Naive thymus-derived CD4-positive, alpha-beta T cell (primary cell): Measurements from ENCODE around the gene SLC2A1. TPM values are rescaled to one million over a fixed set of nuclear protein-coding genes. Genes with fewer than 3 reads are reported as not detected.
A peak's percentile ranks its signal among the peaks of the same experiment; 100 is the strongest.

Experiments
- ATAC-seq: fragments of 150-1000 bp; cut with Tn5 transposase; 2 replicates; pipeline ENCODE4 v1.10.0; 2021; ENCODE audit warnings: mild to moderate bottlenecking, moderate library complexity
- CTCF ChIA-PET: fragments of 350-600 bp; sonication (Branson Sonifier 250); formaldehyde crosslinking; loops from one replicate; lab custom pipeline; 2021; ENCODE audit warnings: antibody characterized with exemption; lab: Charles Lee
- POLR2A ChIA-PET: fragments of 350-600 bp; sonication (Branson Sonifier 250); formaldehyde crosslinking; loops from one replicate; lab custom pipeline; 2021; ENCODE audit warnings: antibody characterized with exemption, inconsistent platforms; lab: Charles Lee
- DNase-seq, 9 donors: peaks; one replicate each; pipeline versions ENCODE4 v3.0.0 to v3.0.0-alpha.2; 2020 to 2022; ENCODE audit warnings: mixed read lengths in 1 of 9
- H3K27ac ChIP-seq: one replicate; pipeline ENCODE4 v1.7.0; 2013; ENCODE audit warnings: mild to moderate bottlenecking, low read depth, low read length, moderate library complexity
- H3K27me3 ChIP-seq, 2 donors: one replicate each; pipeline ENCODE4 v1.7.0; 2013; ENCODE audit warnings: low read length in 2 of 2, mild to moderate bottlenecking in 2 of 2, moderate library complexity in 2 of 2; ENCODE audit not compliant: control insufficient read depth in 2 of 2, insufficient read depth in 2 of 2
- H3K36me3 ChIP-seq, 3 experiments: 1 replicate in 2 of 3; 2 replicates in 1 of 3; pipeline ENCODE4 v1.7.0; 2013; ENCODE audit warnings: low read length in 3 of 3, mild to moderate bottlenecking in 3 of 3, moderate library complexity in 1 of 3; ENCODE audit not compliant: insufficient read depth in 3 of 3, control insufficient read depth in 2 of 3
- H3K4me1 ChIP-seq, 2 donors: one replicate each; pipeline ENCODE4 v1.7.0; 2013; ENCODE audit warnings: low read length in 2 of 2, mild to moderate bottlenecking in 2 of 2, moderate library complexity in 1 of 2; ENCODE audit not compliant: control insufficient read depth in 2 of 2, insufficient read depth in 2 of 2
- H3K4me3 ChIP-seq: 2 replicates; pipeline ENCODE4 v1.7.0; 2013; ENCODE audit warnings: mild to moderate bottlenecking, low read length
- H3K9me3 ChIP-seq, 3 experiments: 1 replicate in 2 of 3; 2 replicates in 1 of 3; pipeline ENCODE4 v1.7.0; 2013; ENCODE audit warnings: low read length in 3 of 3; ENCODE audit not compliant: control insufficient read depth in 2 of 3
- H3K27ac Mint-ChIP-seq, 9 donors: one replicate each; pipeline ENCODE4 v1.8.0; 2020 to 2022; ENCODE audit warnings: mixed read lengths in 9 of 9, mild to moderate bottlenecking in 8 of 9, moderate library complexity in 5 of 9, inconsistent platforms in 2 of 9
- H3K27me3 Mint-ChIP-seq, 5 donors: one replicate each; pipeline ENCODE4 v1.8.0; 2021 to 2022; ENCODE audit warnings: mixed read lengths in 5 of 5, mild to moderate bottlenecking in 1 of 5
- H3K36me3 Mint-ChIP-seq, 5 donors: one replicate each; pipeline ENCODE4 v1.8.0; 2020 to 2022; ENCODE audit warnings: mixed read lengths in 5 of 5, mild to moderate bottlenecking in 3 of 5, inconsistent platforms in 1 of 5
- H3K4me1 Mint-ChIP-seq, 7 donors: one replicate each; pipeline ENCODE4 v1.8.0; 2020 to 2022; ENCODE audit warnings: mixed read lengths in 7 of 7, mild to moderate bottlenecking in 3 of 7, inconsistent platforms in 1 of 7
- H3K4me3 Mint-ChIP-seq, 10 donors: one replicate each; pipeline ENCODE4 v1.8.0; 2020 to 2022; ENCODE audit warnings: mild to moderate bottlenecking in 10 of 10, mixed read lengths in 10 of 10, moderate library complexity in 6 of 10, inconsistent platforms in 2 of 10
- H3K9me3 Mint-ChIP-seq, 11 donors: one replicate each; pipeline ENCODE4 v1.8.0; 2020 to 2022; ENCODE audit warnings: mixed read lengths in 11 of 11, mild to moderate bottlenecking in 4 of 11, inconsistent platforms in 1 of 11, moderate library complexity in 1 of 11
- intact Hi-C, 2 donors: fragments of 100-400 bp; cut with micrococcal nuclease; formaldehyde crosslinking; loops; one replicate each; pipeline ENCODE4 v1.15.1; 2023
- polyA plus RNA-seq, 2 donors: library from polyadenylated mRNA; unstranded; fragments of 300-500 nt; fragmentation: Illumina TruSeq; gene quantifications; one replicate each; pipeline ENCODE4 v1.2.3, GENCODE V29; 2021
- total RNA-seq, 6 experiments: library from RNA in 5 of 6; stranded (reverse) in 5 of 6; gene quantifications; 1 replicate in 5 of 6; 2 replicates in 1 of 6; pipeline ENCODE4 v1.2.3 and lab custom pipeline; 2021 to 2026

Gene SLC2A1
- total and polyA plus RNA-seq, 7 experiments from 2014 or later: 16.6 to 123 (median 45.5) TPM

- Mint-ChIP-seq H3K27ac (peak overlapping the region in 2 of 9 donors; percentile 31 to 63), H3K4me3 (peak overlapping the region in 1 of 10 donors; percentile 31), H3K4me1 (peaks cover 19 to 36% (median 23%) of the 10 kb centered on the region in 7 donors), H3K27me3 (peaks cover 0 to 18% (median 0%) of the 10 kb centered on the region in 5 donors), H3K9me3 (peaks cover 0 to 2% (median 0%) of the 10 kb centered on the region in 11 donors), H3K36me3 (peaks cover 0 to 10% (median 0%) of the 10 kb centered on the region in 5 donors)
- Histone ChIP-seq H3K4me3 (no peak overlapping the region), H3K27ac (no peak overlapping the region), H3K9me3 (no peaks in the 10 kb centered on the region), H3K36me3 (no peaks in the 10 kb centered on the region), H3K4me1 (peaks cover 7 to 12% of the 10 kb centered on the region in 2 donors), H3K27me3 (no peaks in the 10 kb centered on the region)
- DNase-seq (no peak), ATAC-seq (no peak)
- ChIA-PET CTCF (no interaction called here), POLR2A (interaction anchor here (0.8 to 1.9 kb wide), 3 partner anchors 10 to 112 kb away, joined by 3 to 4 read pairs (median 4); no protein-coding TSS in a partner anchor)
- intact Hi-C loops: no loop called here
Measured at GRCh38 chr1:42962641-42963377, 4.1 kb upstream of the SLC2A1 start.

GRCh38 chr1:42961312-42962091, 2.8 kb upstream of the SLC2A1 start:
- Mint-ChIP-seq H3K27ac (peak overlapping the region in 2 of 9 donors; percentile 4 to 47), H3K36me3 (peaks cover 0 to 20% (median 0%) of the 10 kb centered on the region in 5 donors), H3K9me3 (peaks cover 0 to 2% (median 0%) of the 10 kb centered on the region in 11 donors), H3K27me3 (peaks cover 0 to 18% (median 0%) of the 10 kb centered on the region in 5 donors), H3K4me1 (peaks cover 25 to 41% (median 32%) of the 10 kb centered on the region in 7 donors), H3K4me3 (peak overlapping the region in 8 of 10 donors; percentile 10 to 90 (median 50))
- no peak for DNase-seq
- Histone ChIP-seq H3K27ac (no peak overlapping the region), H3K36me3 (no peaks in the 10 kb centered on the region), H3K9me3 (no peaks in the 10 kb centered on the region), H3K27me3 (no peaks in the 10 kb centered on the region), H3K4me3 (no peak overlapping the region), H3K4me1 (peaks cover 12 to 18% of the 10 kb centered on the region in 2 donors)
- intact Hi-C loops: no loop called here
- CTCF ChIA-PET: interaction anchor here (1.4 kb wide), 1 partner anchor 30 kb away, joined by 3 read pairs; no protein-coding TSS in a partner anchor
- POLR2A ChIA-PET: interaction anchor here (0.7 to 1.9 kb wide), 2 partner anchors 9 to 29 kb away, joined by 3 to 4 read pairs; no protein-coding TSS in a partner anchor
- no peak for ATAC-seq

- no peak for ATAC-seq
- H3K36me3 Mint-ChIP-seq: peaks cover 0 to 24% (median 0%) of the 10 kb centered on the region in 5 donors
Measured at GRCh38 chr1:42960566-42961311, 2.1 kb upstream of the SLC2A1 start.

GRCh38 chr1:42960122-42960390, 1.4 kb upstream of the SLC2A1 start:
- ChIA-PET CTCF (interaction anchor here (1.9 kb wide), 1 partner anchor 37 kb away, joined by 8 read pairs; no protein-coding TSS in a partner anchor), POLR2A (interaction anchor here (0.6 to 2.0 kb wide), 6 partner anchors 22 to 67 kb away, joined by 3 to 12 read pairs (median 4); no protein-coding TSS in a partner anchor)
- H3K4me1 Mint-ChIP-seq: peaks cover 35 to 53% (median 45%) of the 10 kb centered on the region in 7 donors
- no peaks in the 10 kb centered on the region for H3K9me3 ChIP-seq
- peak overlapping the region in 9 of 10 donors; percentile 48 to 99 (median 90) for H3K4me3 Mint-ChIP-seq
- no peaks in the 10 kb centered on the region for H3K36me3 ChIP-seq
- H3K27ac Mint-ChIP-seq: peak overlapping the region in 2 of 9 donors; percentile 33 to 76
- intact Hi-C loops: no loop called here
- no peaks in the 10 kb centered on the region for H3K27me3 ChIP-seq
- H3K9me3 Mint-ChIP-seq: peaks cover 0 to 2% (median 0%) of the 10 kb centered on the region in 11 donors
- ATAC-seq (no peak), DNase-seq (no peak)
- H3K36me3 Mint-ChIP-seq: peaks cover 0 to 28% (median 0%) of the 10 kb centered on the region in 5 donors
- peaks cover 0 to 18% (median 0%) of the 10 kb centered on the region in 5 donors for H3K27me3 Mint-ChIP-seq
- H3K4me3 ChIP-seq: no peak overlapping the region
- no peak overlapping the region for H3K27ac ChIP-seq
- peaks cover 23 to 27% of the 10 kb centered on the region in 2 donors for H3K4me1 ChIP-seq

More at GRCh38 chr1:42960566-42961311, 2.1 kb upstream of the SLC2A1 start:
- peak overlapping the region in 3 of 9 donors; percentile 7 to 76 (median 47) for H3K27ac Mint-ChIP-seq
- peaks cover 29 to 46% (median 38%) of the 10 kb centered on the region in 7 donors for H3K4me1 Mint-ChIP-seq
- H3K9me3 Mint-ChIP-seq: peaks cover 0 to 2% (median 0%) of the 10 kb centered on the region in 11 donors
- ChIA-PET POLR2A (interaction anchor here (0.6 to 2.0 kb wide), 6 partner anchors 23 to 67 kb away, joined by 3 to 12 read pairs (median 4); no protein-coding TSS in a partner anchor), CTCF (interaction anchor here (1.4 to 1.9 kb wide), 2 partner anchors 29 to 38 kb away, joined by 3 to 8 read pairs; no protein-coding TSS in a partner anchor)
- H3K36me3 ChIP-seq: no peaks in the 10 kb centered on the region
- intact Hi-C loops: no loop called here
- no peak overlapping the region for H3K27ac ChIP-seq
- no peaks in the 10 kb centered on the region for H3K27me3 ChIP-seq
- H3K4me1 ChIP-seq: peaks cover 16 to 23% of the 10 kb centered on the region in 2 donors
- no peak for DNase-seq
- H3K9me3 ChIP-seq: no peaks in the 10 kb centered on the region
- peak overlapping the region; percentile 10 to 97 (median 55) for H3K4me3 Mint-ChIP-seq
- peaks cover 0 to 18% (median 0%) of the 10 kb centered on the region in 5 donors for H3K27me3 Mint-ChIP-seq
- no peak overlapping the region for H3K4me3 ChIP-seq

- Histone ChIP-seq H3K27me3 (no peaks in the 10 kb centered on the region), H3K4me1 (peaks cover 41 to 47% of the 10 kb centered on the region in 2 donors), H3K36me3 (no peaks in the 10 kb centered on the region), H3K4me3 (peak overlapping the region; percentile 96), H3K9me3 (no peaks in the 10 kb centered on the region), H3K27ac (peak overlapping the region; percentile 88)
- Mint-ChIP-seq H3K4me1 (peaks cover 44 to 65% (median 56%) of the 10 kb centered on the region in 7 donors), H3K4me3 (peak overlapping the region; percentile 86 to 99 (median 94)), H3K27me3 (peaks cover 0 to 11% (median 0%) of the 10 kb centered on the region in 5 donors), H3K9me3 (peaks cover 0 to 2% (median 0%) of the 10 kb centered on the region in 11 donors), H3K36me3 (peaks cover 0 to 38% (median 4%) of the 10 kb centered on the region in 5 donors), H3K27ac (peak overlapping the region; percentile 85 to 95 (median 93))
- POLR2A ChIA-PET: interaction anchor here (1.0 to 9.1 kb wide), 6 partner anchors 14 to 36 kb away, joined by 3 to 92 read pairs (median 11); no protein-coding TSS in a partner anchor
- intact Hi-C loops: loop anchor here (1.0 to 10.0 kb wide), 16 partner anchors 13 to 1593 kb away; partner anchors contain the start of genes ERMAP (in 2 of the 2), SVBP (in 2 of the 2), C1orf50 (in 1 of the 2) and CCDC30 (in 1 of the 2)
- ATAC-seq: peak; percentile 36
- DNase-seq: peak; percentile 44 to 89 (median 57)
- CTCF ChIA-PET: interaction anchor here (1.4 to 2.5 kb wide), 2 partner anchors 22 to 35 kb away, joined by 5 to 8 read pairs; no protein-coding TSS in a partner anchor
Measured at GRCh38 chr1:42957880-42958487, 684 bp downstream of the SLC2A1 start.
